CD4-positive, alpha-beta memory T cell (primary cell): Measurements from ENCODE around the gene TRAF5. TPM values are rescaled to one million over a fixed set of nuclear protein-coding genes. Genes with fewer than 3 reads are reported as not detected.

ENCODE experiments used
- CTCF ChIA-PET: fragments of 350-600 bp; sonication (Branson Sonifier 250); formaldehyde crosslinking; loops from one replicate; lab custom pipeline; 2021; ENCODE audit warnings: inconsistent platforms; ENCODE audit not compliant: partially characterized antibody; lab: Charles Lee
- POLR2A ChIA-PET: fragments of 350-600 bp; sonication (Branson Sonifier 250); formaldehyde crosslinking; loops from one replicate; lab custom pipeline; 2021; ENCODE audit not compliant: partially characterized antibody; lab: Charles Lee
- DNase-seq, 5 donors: peaks; one replicate each; pipeline versions ENCODE4 v3.0.0 to v3.0.0-alpha.2; 2020 to 2022; ENCODE audit warnings: mixed read lengths in 1 of 5
- H3K27ac ChIP-seq: one replicate; pipeline ENCODE4 v1.7.0; 2013; ENCODE audit warnings: low read depth, low read length
- H3K27me3 ChIP-seq: 2 replicates; pipeline ENCODE4 v1.7.0; 2013; ENCODE audit warnings: mild to moderate bottlenecking, low read length, moderate library complexity; ENCODE audit not compliant: insufficient read depth
- H3K36me3 ChIP-seq: 2 replicates; pipeline ENCODE4 v1.7.0; 2013; ENCODE audit warnings: mild to moderate bottlenecking, low read length, moderate library complexity; ENCODE audit not compliant: insufficient read depth
- H3K4me1 ChIP-seq: 2 replicates; pipeline ENCODE4 v1.7.0; 2013; ENCODE audit warnings: mild to moderate bottlenecking, low read length, moderate library complexity; ENCODE audit not compliant: insufficient read depth
- H3K4me3 ChIP-seq, 2 donors: one replicate each; pipeline ENCODE4 v1.7.0; 2013; ENCODE audit warnings: low read length in 2 of 2, mild to moderate bottlenecking in 1 of 2
- H3K9me3 ChIP-seq, 2 donors: one replicate each; pipeline ENCODE4 v1.7.0; 2013; ENCODE audit warnings: low read length in 2 of 2, control low read depth in 1 of 2; ENCODE audit not compliant: control insufficient read depth in 1 of 2
- H3K27ac Mint-ChIP-seq, 7 donors: one replicate each; pipeline ENCODE4 v1.8.0; 2020 to 2021; ENCODE audit warnings: mixed read lengths in 7 of 7, mild to moderate bottlenecking in 6 of 7, inconsistent platforms in 3 of 7, moderate library complexity in 3 of 7
- H3K27me3 Mint-ChIP-seq, 2 donors: one replicate each; pipeline ENCODE4 v1.8.0; 2020 to 2021; ENCODE audit warnings: mixed read lengths in 2 of 2
- H3K36me3 Mint-ChIP-seq, 2 donors: one replicate each; pipeline ENCODE4 v1.8.0; 2020 to 2021; ENCODE audit warnings: mixed read lengths in 2 of 2, inconsistent platforms in 1 of 2, mild to moderate bottlenecking in 1 of 2
- H3K4me1 Mint-ChIP-seq, 4 donors: one replicate each; pipeline ENCODE4 v1.8.0; 2020 to 2021; ENCODE audit warnings: mixed read lengths in 4 of 4, mild to moderate bottlenecking in 1 of 4
- H3K4me3 Mint-ChIP-seq, 8 donors: one replicate each; pipeline ENCODE4 v1.8.0; 2020 to 2021; ENCODE audit warnings: mixed read lengths in 8 of 8, mild to moderate bottlenecking in 7 of 8, moderate library complexity in 6 of 8, inconsistent platforms in 3 of 8
- H3K9me3 Mint-ChIP-seq, 8 donors: one replicate each; pipeline ENCODE4 v1.8.0; 2020 to 2021; ENCODE audit warnings: mixed read lengths in 8 of 8, mild to moderate bottlenecking in 5 of 8, inconsistent platforms in 3 of 8, moderate library complexity in 1 of 8
- intact Hi-C: fragments of 100-400 bp; cut with micrococcal nuclease; formaldehyde crosslinking; loops from one replicate; pipeline ENCODE4 v1.15.1; 2023
- polyA plus RNA-seq, 2 donors: library from polyadenylated mRNA; unstranded; fragments of 300-500 nt; fragmentation: Illumina TruSeq; gene quantifications; one replicate each; pipeline ENCODE4 v1.2.3, GENCODE V29; 2021
- total RNA-seq, 2 experiments: library from RNA; stranded (reverse); gene quantifications; one replicate each; pipeline ENCODE4 v1.2.3, GENCODE V29; 2021

The TRAF5 gene
- total and polyA plus RNA-seq, 4 experiments from 2014 or later, result 22.5 to 95.1 (median 58.6) TPM

DNA sequence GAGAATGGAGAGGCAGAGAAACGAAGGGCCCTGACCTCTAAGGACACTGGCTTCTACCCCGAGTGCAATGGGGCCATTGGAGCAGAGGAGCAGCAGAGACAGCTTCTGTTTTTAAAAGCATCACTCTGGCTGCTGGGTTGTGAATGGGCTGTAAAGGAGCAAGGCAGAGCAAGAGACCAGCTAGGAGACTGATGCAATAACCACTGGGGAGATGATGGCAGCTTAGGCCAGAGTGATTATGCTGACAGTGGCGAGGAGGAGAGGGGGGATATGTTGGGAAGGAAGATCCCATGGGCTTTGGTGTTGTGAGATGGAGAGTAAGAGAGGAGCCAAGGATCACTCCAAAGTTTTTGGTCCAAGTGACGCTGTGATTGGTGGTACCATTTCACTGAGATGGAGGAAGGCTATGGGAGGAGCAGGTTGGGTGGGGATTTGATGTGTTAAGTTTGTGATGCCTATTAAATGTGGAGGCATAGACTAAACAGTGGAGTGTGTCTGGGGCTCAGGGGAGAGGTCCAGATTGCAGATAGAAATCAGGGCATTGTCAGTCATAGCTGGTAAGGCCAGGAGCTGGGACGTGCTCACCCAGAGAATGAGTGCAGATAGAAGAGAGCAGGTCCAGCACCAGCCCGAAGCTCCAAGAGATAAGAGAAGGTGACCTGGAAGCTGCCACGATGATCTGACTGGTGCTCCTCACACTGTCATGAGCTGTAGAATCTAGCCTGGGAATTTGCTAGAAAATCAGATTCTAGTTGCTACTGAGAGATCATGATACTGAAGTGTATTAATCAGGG, 11.0 kb downstream of the TRAF5 start:
- Mint-ChIP-seq H3K4me1 (peaks cover 73 to 99% (median 87%) of the 10 kb centered on the region in 4 donors), H3K9me3 (no peaks in the 10 kb centered on the region), H3K27me3 (no peaks in the 10 kb centered on the region), H3K36me3 (peaks cover 10 to 18% of the 10 kb centered on the region in 2 donors), H3K4me3 (peak overlapping the region in 7 of 8 donors; percentile 58 to 90 (median 83)), H3K27ac (peak overlapping the region; percentile 68 to 95 (median 91))
- Histone ChIP-seq H3K27me3 (no peaks in the 10 kb centered on the region), H3K36me3 (no peaks in the 10 kb centered on the region), H3K27ac (peak overlapping the region; percentile 3), H3K4me3 (no peak overlapping the region), H3K4me1 (peaks cover 99% of the 10 kb centered on the region), H3K9me3 (no peaks in the 10 kb centered on the region)
- CTCF ChIA-PET, result interaction anchor here (0.8 to 21.4 kb wide), 7 partner anchors 10 to 177 kb away, joined by 3 to 250 read pairs (median 4); partner anchors contain the start of gene TRAF5
- DNase-seq, result no peak
- POLR2A ChIA-PET, result interaction anchor here (4.9 to 7.6 kb wide), 2 partner anchors 9 to 10 kb away, joined by 27 to 80 read pairs; partner anchors contain the start of gene TRAF5
- intact Hi-C loops, result no loop called here

DNA sequence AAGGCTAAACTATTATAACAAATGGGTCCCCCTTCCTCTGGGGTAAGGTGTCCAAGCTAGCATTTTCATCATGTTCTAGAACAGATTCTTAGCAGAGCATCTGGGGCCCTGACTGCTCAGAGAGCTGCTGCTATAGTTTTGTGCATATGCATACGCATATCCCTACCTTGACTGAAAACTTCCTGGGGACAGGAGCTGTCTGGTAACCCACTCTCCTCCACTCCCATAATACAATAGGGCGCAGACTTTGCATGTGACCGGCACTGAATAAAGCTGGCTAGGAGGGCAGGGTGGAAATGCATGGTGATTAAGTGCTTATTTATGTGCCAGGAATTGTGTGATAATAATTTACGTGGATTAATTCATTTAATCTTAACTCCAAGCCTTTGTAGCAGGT, 11.6 kb downstream of the TRAF5 start:
- no peaks in the 10 kb centered on the region for H3K27me3 ChIP-seq
- H3K9me3 ChIP-seq, result no peaks in the 10 kb centered on the region
- no peaks in the 10 kb centered on the region for H3K9me3 Mint-ChIP-seq
- DNase-seq, result no peak
- H3K27ac Mint-ChIP-seq, result peak overlapping the region; percentile 13 to 92 (median 78)
- H3K4me1 Mint-ChIP-seq, result peaks cover 74 to 99% (median 87%) of the 10 kb centered on the region in 4 donors
- intact Hi-C loops, result no loop called here
- no peaks in the 10 kb centered on the region for H3K36me3 ChIP-seq
- ChIA-PET CTCF (interaction anchor here (0.8 to 21.4 kb wide), 7 partner anchors 9 to 138 kb away, joined by 3 to 250 read pairs (median 3); partner anchors contain the start of gene TRAF5), POLR2A (interaction anchor here (1.0 to 7.6 kb wide), 3 partner anchors 8 to 80 kb away, joined by 4 to 80 read pairs (median 27); partner anchors contain the start of gene TRAF5)
- H3K4me1 ChIP-seq, result peaks cover 99% of the 10 kb centered on the region
- H3K36me3 Mint-ChIP-seq, result peaks cover 12 to 21% of the 10 kb centered on the region in 2 donors
- no peak overlapping the region for H3K4me3 ChIP-seq
- no peaks in the 10 kb centered on the region for H3K27me3 Mint-ChIP-seq
- H3K27ac ChIP-seq, result peak overlapping the region; percentile 3
- H3K4me3 Mint-ChIP-seq, result peak overlapping the region in 7 of 8 donors; percentile 29 to 87 (median 68)

DNA sequence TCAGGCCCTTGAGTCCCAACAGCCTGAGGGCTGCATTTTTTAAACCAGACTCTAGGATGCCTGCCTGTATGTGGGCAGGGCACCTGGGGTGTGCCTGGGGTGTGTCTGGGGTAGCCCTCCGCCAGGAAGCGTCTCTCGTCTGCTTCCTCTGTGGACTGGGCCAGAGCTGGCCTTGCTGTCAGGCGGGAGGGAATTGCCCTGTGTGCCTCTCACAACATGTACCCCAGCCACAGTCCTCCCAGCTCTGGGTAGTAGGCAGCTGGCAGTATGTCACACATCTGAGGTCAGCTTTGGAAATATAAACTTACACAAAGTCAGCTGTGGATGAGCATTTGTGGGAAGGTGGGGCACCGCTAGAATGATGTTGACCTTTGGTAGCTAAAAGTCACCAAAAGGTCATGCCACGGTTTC, 13.0 kb downstream of the TRAF5 start:
- Histone ChIP-seq H3K4me3 (no peak overlapping the region), H3K27ac (no peak overlapping the region), H3K27me3 (no peaks in the 10 kb centered on the region), H3K36me3 (no peaks in the 10 kb centered on the region), H3K9me3 (no peaks in the 10 kb centered on the region), H3K4me1 (peaks cover 99% of the 10 kb centered on the region)
- CTCF ChIA-PET, result interaction anchor here (1.1 to 21.4 kb wide), 3 partner anchors 13 to 82 kb away, joined by 3 to 250 read pairs (median 5); partner anchors contain the start of gene TRAF5
- Mint-ChIP-seq H3K27ac (peak overlapping the region; percentile 42 to 89 (median 76)), H3K4me1 (peaks cover 78 to 98% (median 88%) of the 10 kb centered on the region in 4 donors), H3K4me3 (peak overlapping the region in 6 of 8 donors; percentile 48 to 70 (median 64)), H3K27me3 (no peaks in the 10 kb centered on the region), H3K36me3 (peaks cover 21 to 28% of the 10 kb centered on the region in 2 donors), H3K9me3 (no peaks in the 10 kb centered on the region)
- no peak for DNase-seq
- POLR2A ChIA-PET, result interaction anchor here (0.8 to 7.6 kb wide), 4 partner anchors 7 to 18 kb away, joined by 3 to 80 read pairs (median 16); partner anchors contain the start of gene TRAF5
- intact Hi-C loops, result no loop called here

DNA sequence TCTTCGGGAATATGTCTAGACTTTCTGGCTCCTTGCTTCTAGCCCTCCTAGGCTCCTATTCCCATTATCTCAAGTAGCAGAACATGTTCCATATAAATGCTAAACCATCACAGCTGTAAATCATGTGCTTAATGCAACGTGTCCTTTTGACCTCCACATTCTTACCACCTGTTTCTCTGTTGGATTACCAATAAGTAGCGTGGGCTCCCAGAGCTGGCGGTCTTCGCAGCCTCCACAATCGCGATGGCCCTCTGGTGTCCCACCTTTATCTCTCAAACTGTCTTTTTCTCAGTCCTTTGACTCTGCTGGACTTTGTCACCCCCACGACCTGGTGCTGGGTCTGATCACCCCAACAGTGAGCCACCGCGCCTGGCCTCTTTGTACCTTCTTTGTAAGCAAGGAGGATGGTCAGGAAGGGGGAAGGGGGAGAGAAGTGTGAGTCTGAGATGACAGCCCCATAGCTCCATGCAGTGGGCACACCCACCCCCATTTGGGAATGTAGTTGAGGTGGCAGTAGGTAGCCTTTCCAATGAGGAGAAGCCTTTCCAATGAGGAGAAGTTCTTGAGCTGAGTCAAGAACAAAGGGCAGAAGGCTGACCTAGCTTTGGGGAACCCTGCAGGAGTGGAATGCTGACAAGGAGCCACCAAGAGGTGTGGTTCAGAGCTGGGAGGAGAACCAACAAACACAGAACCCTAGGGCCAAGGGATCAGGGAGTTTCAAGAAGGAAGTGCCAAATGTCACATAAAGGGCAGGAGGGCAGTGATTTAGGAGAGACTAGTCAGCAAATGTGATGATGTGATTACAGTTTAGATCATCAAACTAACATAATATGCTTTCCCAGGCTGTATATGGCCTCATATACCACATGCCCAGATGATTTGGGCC, 14.2 kb downstream of the TRAF5 start:
- Histone ChIP-seq H3K4me1 (peaks cover 96% of the 10 kb centered on the region), H3K27me3 (no peaks in the 10 kb centered on the region), H3K36me3 (no peaks in the 10 kb centered on the region), H3K9me3 (no peaks in the 10 kb centered on the region), H3K4me3 (no peak overlapping the region), H3K27ac (no peak overlapping the region)
- Mint-ChIP-seq H3K27me3 (no peaks in the 10 kb centered on the region), H3K4me3 (peak overlapping the region in 5 of 8 donors; percentile 29 to 68 (median 52)), H3K36me3 (peaks cover 22 to 30% of the 10 kb centered on the region in 2 donors), H3K9me3 (no peaks in the 10 kb centered on the region), H3K27ac (peak overlapping the region in 5 of 7 donors; percentile 54 to 81 (median 68)), H3K4me1 (peaks cover 70 to 98% (median 84%) of the 10 kb centered on the region in 4 donors)
- intact Hi-C loops, result no loop called here
- CTCF ChIA-PET, result interaction anchor here (1.2 to 21.4 kb wide), 3 partner anchors 10 to 17 kb away, joined by 3 to 250 read pairs (median 5); partner anchors contain the start of gene TRAF5
- no peak for DNase-seq
- POLR2A ChIA-PET, result interaction anchor here (7.6 kb wide), 1 partner anchor 13 kb away, joined by 80 read pairs; the partner anchor contains the start of gene TRAF5

DNA sequence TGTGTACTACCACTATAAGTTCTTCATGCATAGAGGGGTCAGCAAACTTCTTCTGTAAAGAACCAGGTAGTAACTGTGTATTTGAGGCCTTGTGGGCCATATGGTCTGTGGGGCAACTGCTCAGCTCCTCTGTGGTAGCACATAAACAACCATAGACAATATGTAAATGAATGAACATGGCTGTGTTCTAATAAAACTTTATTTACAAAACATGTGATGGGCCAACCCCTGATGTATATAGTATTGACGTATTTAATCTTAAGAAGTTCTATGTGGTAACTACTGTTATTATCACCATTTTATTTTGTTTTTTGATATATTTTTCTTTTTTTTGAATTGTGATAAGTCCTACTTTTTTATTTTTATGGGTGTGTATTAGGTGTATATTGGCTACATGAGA, 15.4 kb downstream of the TRAF5 start:
- Mint-ChIP-seq H3K36me3 (peaks cover 27 to 31% of the 10 kb centered on the region in 2 donors), H3K27me3 (no peaks in the 10 kb centered on the region), H3K27ac (peak overlapping the region in 2 of 7 donors; percentile 8 to 20), H3K9me3 (no peaks in the 10 kb centered on the region), H3K4me1 (peaks cover 67 to 98% (median 83%) of the 10 kb centered on the region in 4 donors), H3K4me3 (peak overlapping the region in 1 of 8 donors; percentile 12)
- intact Hi-C loops, result no loop called here
- no peak overlapping the region for H3K27ac ChIP-seq
- H3K36me3 ChIP-seq, result no peaks in the 10 kb centered on the region
- no peak for DNase-seq
- H3K9me3 ChIP-seq, result no peaks in the 10 kb centered on the region
- H3K4me1 ChIP-seq, result peaks cover 96% of the 10 kb centered on the region
- POLR2A ChIA-PET, result interaction anchor here (7.6 kb wide), 1 partner anchor 14 kb away, joined by 80 read pairs; the partner anchor contains the start of gene TRAF5
- no peaks in the 10 kb centered on the region for H3K27me3 ChIP-seq
- CTCF ChIA-PET, result interaction anchor here (21.4 kb wide), 1 partner anchor 15 kb away, joined by 250 read pairs; the partner anchor contains the start of gene TRAF5
- H3K4me3 ChIP-seq, result no peak overlapping the region

DNA sequence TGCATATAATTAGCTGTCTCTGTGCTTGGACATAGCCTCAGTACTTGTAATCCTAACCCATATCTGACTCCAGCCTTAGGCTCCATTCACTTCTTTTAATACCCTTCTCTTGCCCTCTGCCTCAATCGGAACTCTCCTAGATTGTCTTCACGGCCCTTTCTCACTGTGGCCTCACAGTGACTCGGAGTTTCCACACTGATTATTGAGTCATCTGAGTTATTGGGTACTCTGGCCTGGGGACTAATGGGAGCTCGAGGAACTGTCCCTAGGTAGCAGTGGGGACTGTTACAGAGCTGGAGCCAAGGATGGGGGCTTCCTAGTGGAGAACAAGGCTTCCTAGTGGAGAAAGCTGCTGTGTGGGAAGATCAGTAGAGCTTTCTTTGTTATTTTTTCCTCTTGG, 17.0 kb downstream of the TRAF5 start:
- POLR2A ChIA-PET, result interaction anchor here (1.2 to 2.4 kb wide), 3 partner anchors 10 to 14 kb away, joined by 3 to 13 read pairs (median 4); no protein-coding TSS in a partner anchor
- Histone ChIP-seq H3K36me3 (no peaks in the 10 kb centered on the region), H3K27me3 (no peaks in the 10 kb centered on the region), H3K4me1 (peaks cover 94% of the 10 kb centered on the region), H3K4me3 (no peak overlapping the region), H3K27ac (no peak overlapping the region), H3K9me3 (no peaks in the 10 kb centered on the region)
- CTCF ChIA-PET, result interaction anchor here (0.8 to 21.4 kb wide), 4 partner anchors 17 to 235 kb away, joined by 3 to 250 read pairs (median 4); partner anchors contain the start of genes SLC30A1 and TRAF5
- H3K4me1 Mint-ChIP-seq, result peaks cover 64 to 97% (median 81%) of the 10 kb centered on the region in 4 donors
- intact Hi-C loops, result no loop called here
- H3K9me3 Mint-ChIP-seq, result no peaks in the 10 kb centered on the region
- peak overlapping the region in 5 of 8 donors; percentile 2 to 61 (median 20) for H3K4me3 Mint-ChIP-seq
- DNase-seq, result no peak
- peaks cover 23 to 30% of the 10 kb centered on the region in 2 donors for H3K36me3 Mint-ChIP-seq
- H3K27me3 Mint-ChIP-seq, result no peaks in the 10 kb centered on the region
- peak overlapping the region; percentile 18 to 74 (median 71) for H3K27ac Mint-ChIP-seq
